HepG2 (cell line): ENCODE measurements around the gene DHX16. TPM values are rescaled to one million over a fixed set of nuclear protein-coding genes. Genes with fewer than 3 reads are reported as not detected.

Experiments
- ATAC-seq: fragments of 200-7000 bp; cut with Tn5 transposase; 3 replicates; pipeline ENCODE4 v1.9.1; 2020; ENCODE audit warnings: mild to moderate bottlenecking, moderate library complexity
- BruUV-seq: library from RNA; stranded (reverse); fragments of 400-500 nt; replicated peaks from 2 replicates; lab custom pipeline; 2021; lab: Mats Ljungman, UMichigan
- CTCF ChIA-PET: fragments of 300-600 bp; formaldehyde crosslinking; extraction: SDS; loops from one replicate; lab custom pipeline; 2021; ENCODE audit warnings: low total read pairs, inconsistent platforms, low intra/inter-chr PET ratio; lab: Yijun Ruan, JAX
- POLR2A ChIA-PET: fragments of 350-600 bp; sonication (Branson Sonifier 250); formaldehyde crosslinking; loops from one replicate; lab custom pipeline; 2020; ENCODE audit warnings: antibody characterized with exemption, inconsistent platforms; lab: Yijun Ruan, JAX
- DNase-seq: peaks from one replicate; pipeline ENCODE4 v3.0.0-alpha.2; 2015; ENCODE audit warnings: low spot score
- FAIRE-seq: peaks from 3 replicates; lab custom pipeline; 2011; peaks lifted over from hg19 to GRCh38; lab: Jason Lieb, UNC
- H2AFZ ChIP-seq: one replicate; pipeline ENCODE4 v1.6.1; 2011; ENCODE audit warnings: low read length, inconsistent platforms
- H3K27ac ChIP-seq: fragments of 300-600 bp; 3 replicates; pipeline ENCODE4 v1.8.0; 2011; ENCODE audit warnings: mixed run types, mild to moderate bottlenecking, mixed read lengths, low read length, inconsistent platforms; ENCODE audit not compliant: insufficient read depth; ENCODE audit errors: extremely low read length
- H3K27me3 ChIP-seq, 2 experiments: fragments of 200-600 bp in 1 of 2; 2 replicates in 1 of 2; 3 replicates in 1 of 2; pipeline versions ENCODE4 v1.6.0 to v1.8.0; 2011; ENCODE audit warnings: low read length in 2 of 2, mild to moderate bottlenecking in 2 of 2, moderate library complexity in 2 of 2, inconsistent platforms in 1 of 2; ENCODE audit not compliant: insufficient read depth in 2 of 2, control insufficient read depth in 1 of 2
- H3K36me3 ChIP-seq, 2 experiments: fragments of 200-600 bp in 1 of 2; replicated peaks in 1 of 2; 2 replicates in 1 of 2; 3 replicates in 1 of 2; pipeline versions ENCODE4 v1.5.1 to v1.8.0; 2011; ENCODE audit warnings: low read length in 2 of 2, inconsistent platforms in 1 of 2; ENCODE audit not compliant: insufficient read depth in 2 of 2, control insufficient read depth in 1 of 2
- H3K4me1 ChIP-seq: 2 replicates; pipeline ENCODE4 v1.5.1; 2012; ENCODE audit warnings: low read length, inconsistent platforms; ENCODE audit not compliant: insufficient read depth
- H3K4me2 ChIP-seq: 2 replicates; pipeline ENCODE4 v1.6.0; 2011; ENCODE audit warnings: low read depth, low read length, inconsistent platforms
- H3K4me3 ChIP-seq, 3 experiments: fragments of 200-600 bp in 1 of 3; sonication (generic), shearing (Covaris generic) in 1 of 3; replicated peaks in 1 of 3; 2 replicates each; pipeline ENCODE4 v1.5.1; 2011 to 2016; ENCODE audit warnings: low read length in 3 of 3, inconsistent platforms in 2 of 3, low read depth in 2 of 3, mild to moderate bottlenecking in 2 of 3, control low read depth in 1 of 3, mixed read lengths in 1 of 3; ENCODE audit not compliant: insufficient read depth in 1 of 3
- H3K79me2 ChIP-seq: one replicate; pipeline ENCODE4 v1.6.1; 2011; ENCODE audit warnings: low read length, inconsistent platforms; ENCODE audit not compliant: insufficient read depth
- H3K9ac ChIP-seq: 2 replicates; pipeline ENCODE4 v1.6.0; 2011; ENCODE audit warnings: mild to moderate bottlenecking, low read depth, low read length, inconsistent platforms; ENCODE audit not compliant: insufficient read depth
- H3K9me3 ChIP-seq: 2 replicates; pipeline ENCODE4 v1.5.1; 2012; ENCODE audit warnings: mild to moderate bottlenecking, low read length
- H4K20me1 ChIP-seq: 2 replicates; pipeline ENCODE4 v1.6.0; 2011; ENCODE audit warnings: inconsistent platforms, mild to moderate bottlenecking, low read length, moderate library complexity; ENCODE audit not compliant: insufficient read depth
- E2F5 ChIP-seq: sonication (generic); formaldehyde crosslinking; conservative IDR thresholded peaks from 2 replicates; pipeline ENCODE4 v1.4.0; 2020; ENCODE audit warnings: missing genetic modification reagents
- HNF1B ChIP-seq: sonication (generic); formaldehyde crosslinking; IDR thresholded peaks from 2 replicates; pipeline ENCODE4 v1.5.1; 2020; ENCODE audit warnings: mild to moderate bottlenecking, moderate library complexity, missing genetic modification reagents
- MXI1 ChIP-seq: IDR thresholded peaks from 3 replicates; pipeline ENCODE4 v1.6.1; 2012; ENCODE audit warnings: low read depth, low read length, inconsistent platforms, borderline replicate concordance
- REL ChIP-seq: sonication (generic); formaldehyde crosslinking; conservative IDR thresholded peaks from 2 replicates; pipeline ENCODE4 v1.8.0; 2022; ENCODE audit warnings: mild to moderate bottlenecking, missing genetic modification reagents, moderate library complexity
- SIN3A ChIP-seq: IDR thresholded peaks from 2 replicates; pipeline ENCODE4 v1.6.1; 2011; ENCODE audit warnings: low read depth, mild to moderate bottlenecking, control low read depth, low read length, borderline replicate concordance
- SNAPC5 ChIP-seq: sonication (generic); formaldehyde crosslinking; IDR thresholded peaks from 2 replicates; pipeline ENCODE4 v1.8.1; 2023; ENCODE audit warnings: mild to moderate bottlenecking, missing genetic modification reagents, borderline replicate concordance
- SNRNP70 ChIP-seq: fragments of 200-400 bp; formaldehyde crosslinking; IDR thresholded peaks from 2 replicates; pipeline ENCODE4 v1.6.1; 2017; ENCODE audit warnings: mild to moderate bottlenecking, low read depth, low read length, moderate library complexity
- THAP8 ChIP-seq: sonication (generic); formaldehyde crosslinking; IDR thresholded peaks from 2 replicates; pipeline ENCODE4 v1.5.1; 2020; ENCODE audit warnings: missing genetic modification reagents, mild to moderate bottlenecking, borderline replicate concordance
- ZBTB38 ChIP-seq: sonication (generic); formaldehyde crosslinking; IDR thresholded peaks from 2 replicates; pipeline ENCODE4 v1.5.1; 2020; ENCODE audit warnings: mild to moderate bottlenecking, missing genetic modification reagents
- ZNF24 ChIP-seq: fragments of 450-650 bp; IDR thresholded peaks from 2 replicates; pipeline ENCODE4 v1.6.1; 2017; ENCODE audit warnings: antibody characterized with exemption, mild to moderate bottlenecking
- WGBS: methylation state at CpG from one replicate; pipeline ENCODE4 v1.1.6; 2017; ENCODE audit warnings: low lambda C conversion rate; 5-methylcytosine and 5-hydroxymethylcytosine counted together
- in situ Hi-C: cut with HindIII; loops from 2 replicates; pipeline ENCODE4 v1.10.0; 2017; ENCODE audit warnings: low pct_unique_long_range_greater_than_20kb; ENCODE audit not compliant: extremely low pct_ligation_motif_present
- intact Hi-C: fragments of 100-400 bp; cut with micrococcal nuclease; formaldehyde crosslinking; loops from one replicate; pipeline ENCODE4 v1.10.0; 2022; ENCODE audit not compliant: unreplicated experiment
- polyA plus RNA-seq, 8 experiments: library from polyadenylated mRNA; depleted of rRNA in 3 of 8; stranded (reverse) in 7 of 8; unstranded in 1 of 8; fragments of >200 nt; fragmentation: Illumina TruSeq in 4 of 8; extraction: Trizol in 4 of 8; gene quantifications; 2 replicates each; pipeline versions ENCODE4 v1.2.1 to v1.2.3, GENCODE V29; 2011 to 2016; ENCODE audit warnings: low read depth in 4 of 8, missing spikeins in 1 of 8, mixed read lengths in 1 of 8; ENCODE audit not compliant: insufficient read depth in 1 of 8
- total RNA-seq, 5 experiments: library from RNA; depleted of rRNA; stranded (reverse); fragments of >200 nt; fragmentation: Illumina TruSeq; extraction: Trizol; gene quantifications; 2 replicates each; pipeline ENCODE4 v1.2.3, GENCODE V29; 2016; ENCODE audit warnings: low read depth in 1 of 5

DHX16 gene
- total and polyA plus RNA-seq, 2 of the 13 experiments (the other 11 are each of a cell fraction or from before 2014, with no cell fraction given): 57.0 to 58.5 TPM

- WGBS: 29% methylated on average over 24 of the region's 37 CpGs
- ATAC-seq (peak; percentile 73), FAIRE-seq (peak; percentile 65), DNase-seq (peak; percentile 91)
- intact Hi-C loops (loop anchor here (1.0 to 2.0 kb wide), 2 partner anchors 26 to 49 kb away; partner anchors contain the start of gene DHX16), in situ Hi-C loops (no loop called here)
- BruUV-seq: TSS peak; percentile 70
- Histone ChIP-seq H3K4me1 (peaks cover 38% of the 10 kb centered on the region), H3K9me3 (no peaks in the 10 kb centered on the region), H3K4me3 (peak within 1 kb of the TSS; percentile 67 to 98 (median 94)), H3K36me3 (peaks cover 10 to 45% of the 10 kb centered on the region in 2 experiments; a peak in 3 of 5 replicates), H3K27ac (peak within 1 kb of the TSS; percentile 88), H4K20me1 (no peaks in the 10 kb centered on the region), H2AFZ (no peak within 1 kb of the TSS), H3K9ac (peak within 1 kb of the TSS; percentile 88), H3K27me3 (no peaks in the 10 kb centered on the region; a peak in 1 of 5 replicates), H3K4me2 (peak within 1 kb of the TSS; percentile 79), H3K79me2 (peaks cover 21% of the 10 kb centered on the region)
- ChIA-PET CTCF (no interaction called here), POLR2A (interaction anchor here (0.6 to 2.6 kb wide), 8 partner anchors 9 to 74 kb away, joined by 3 to 27 read pairs (median 9); partner anchors contain the start of genes ATAT1, DHX16, MRPS18B and NRM)
- TF ChIP-seq THAP8 (CRISPR knock-in tag) (peak; percentile 6; the same call in 1 of the 2 replicates), MXI1 (0 out of 3 replicates have a peak, but pooled peaks have one; percentile 36), ZNF24 (peak; percentile 82; the same call in 1 of the 2 replicates), HNF1B (CRISPR knock-in tag) (peak; percentile 21), REL (CRISPR knock-in tag) (0 out of 2 replicates have a peak, but pooled peaks have one; percentile 61), ZBTB38 (CRISPR knock-in tag) (peak; percentile 91), SNRNP70 (no peak), E2F5 (CRISPR knock-in tag) (no peak), SNAPC5 (CRISPR knock-in tag) (0 out of 2 replicates have a peak, but pooled peaks have one; percentile 72), SIN3A (peak; percentile 78; the same call in 1 of the 2 replicates)
These were observed 26.2 kb downstream of the DHX16 start, which contains the start of gene C6orf136 for GRCh38 chr6:30646450-30647241. Gene C6orf136 (plus strand): TSS chr6:30647133. CDS start chr6:30647232, 99 bp downstream.
